ENCODE data around the gene PHF12. TPM values are rescaled to one million over a fixed set of nuclear protein-coding genes. Genes with fewer than 3 reads are reported as not detected.

Gene PHF12
- total and polyA plus RNA-seq, 10 of the 15 experiments (the other 5 are each of a cell fraction or from before 2014, with no cell fraction given) = 1.3 to 43.9 (median 19.2) TPM

DNA sequence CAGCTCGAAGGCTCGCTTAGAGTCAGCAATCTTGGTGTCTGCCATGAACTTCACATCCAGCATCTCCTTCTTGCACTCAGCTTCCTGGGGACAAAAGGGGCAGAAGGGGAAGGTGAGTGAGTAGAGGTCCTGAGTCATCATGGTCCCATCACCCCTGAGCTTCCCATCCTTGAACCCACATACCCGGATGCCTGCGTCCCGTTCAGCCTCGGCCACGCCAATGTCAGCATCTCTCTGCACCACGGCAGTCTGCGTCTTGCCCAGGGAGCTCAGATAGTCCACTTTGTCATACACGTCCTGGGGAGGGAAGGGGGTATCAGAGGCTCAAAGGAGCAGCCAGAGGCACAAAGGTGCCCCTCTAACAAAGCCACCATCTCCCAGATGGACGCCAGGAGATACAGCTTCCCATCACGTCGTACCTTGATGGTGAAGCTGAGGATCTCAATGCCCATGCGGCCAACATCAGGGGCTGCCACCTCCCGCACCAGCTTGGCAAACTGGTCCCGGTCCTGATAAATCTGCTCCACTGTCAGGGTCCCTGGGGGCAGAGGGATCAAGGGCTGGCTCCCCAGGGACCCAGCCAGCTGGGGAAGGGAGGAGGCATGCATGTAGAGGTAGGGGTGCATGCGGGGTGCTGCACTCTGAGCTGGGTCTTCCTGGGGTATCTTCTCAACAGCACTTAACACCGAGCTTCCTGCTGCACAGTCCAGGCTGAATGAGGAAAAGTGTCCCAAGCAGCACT is 69.0 kb downstream of the PHF12 start (continued):
- TF ChIP-seq, protein P1, sequence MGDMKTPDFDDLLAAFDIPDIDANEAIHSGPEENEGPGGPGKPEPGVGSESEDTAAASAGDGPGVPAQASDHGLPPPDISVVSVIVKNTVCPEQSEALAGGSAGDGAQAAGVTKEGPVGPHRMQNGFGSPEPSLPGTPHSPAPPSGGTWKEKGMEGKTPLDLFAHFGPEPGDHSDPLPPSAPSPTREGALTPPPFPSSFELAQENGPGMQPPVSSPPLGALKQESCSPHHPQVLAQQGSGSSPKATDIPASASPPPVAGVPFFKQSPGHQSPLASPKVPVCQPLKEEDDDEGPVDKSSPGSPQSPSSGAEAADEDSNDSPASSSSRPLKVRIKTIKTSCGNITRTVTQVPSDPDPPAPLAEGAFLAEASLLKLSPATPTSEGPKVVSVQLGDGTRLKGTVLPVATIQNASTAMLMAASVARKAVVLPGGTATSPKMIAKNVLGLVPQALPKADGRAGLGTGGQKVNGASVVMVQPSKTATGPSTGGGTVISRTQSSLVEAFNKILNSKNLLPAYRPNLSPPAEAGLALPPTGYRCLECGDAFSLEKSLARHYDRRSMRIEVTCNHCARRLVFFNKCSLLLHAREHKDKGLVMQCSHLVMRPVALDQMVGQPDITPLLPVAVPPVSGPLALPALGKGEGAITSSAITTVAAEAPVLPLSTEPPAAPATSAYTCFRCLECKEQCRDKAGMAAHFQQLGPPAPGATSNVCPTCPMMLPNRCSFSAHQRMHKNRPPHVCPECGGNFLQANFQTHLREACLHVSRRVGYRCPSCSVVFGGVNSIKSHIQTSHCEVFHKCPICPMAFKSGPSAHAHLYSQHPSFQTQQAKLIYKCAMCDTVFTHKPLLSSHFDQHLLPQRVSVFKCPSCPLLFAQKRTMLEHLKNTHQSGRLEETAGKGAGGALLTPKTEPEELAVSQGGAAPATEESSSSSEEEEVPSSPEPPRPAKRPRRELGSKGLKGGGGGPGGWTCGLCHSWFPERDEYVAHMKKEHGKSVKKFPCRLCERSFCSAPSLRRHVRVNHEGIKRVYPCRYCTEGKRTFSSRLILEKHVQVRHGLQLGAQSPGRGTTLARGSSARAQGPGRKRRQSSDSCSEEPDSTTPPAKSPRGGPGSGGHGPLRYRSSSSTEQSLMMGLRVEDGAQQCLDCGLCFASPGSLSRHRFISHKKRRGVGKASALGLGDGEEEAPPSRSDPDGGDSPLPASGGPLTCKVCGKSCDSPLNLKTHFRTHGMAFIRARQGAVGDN (IDR thresholded peaks at IDR 0.05) = no peak
- TF ChIP-seq MYC (IDR thresholded peaks at IDR 0.05; ENCODE audit: insufficient read depth, insufficient read length, insufficient replicate concordance, low read length, severe bottlenecking) = no peak

DNA sequence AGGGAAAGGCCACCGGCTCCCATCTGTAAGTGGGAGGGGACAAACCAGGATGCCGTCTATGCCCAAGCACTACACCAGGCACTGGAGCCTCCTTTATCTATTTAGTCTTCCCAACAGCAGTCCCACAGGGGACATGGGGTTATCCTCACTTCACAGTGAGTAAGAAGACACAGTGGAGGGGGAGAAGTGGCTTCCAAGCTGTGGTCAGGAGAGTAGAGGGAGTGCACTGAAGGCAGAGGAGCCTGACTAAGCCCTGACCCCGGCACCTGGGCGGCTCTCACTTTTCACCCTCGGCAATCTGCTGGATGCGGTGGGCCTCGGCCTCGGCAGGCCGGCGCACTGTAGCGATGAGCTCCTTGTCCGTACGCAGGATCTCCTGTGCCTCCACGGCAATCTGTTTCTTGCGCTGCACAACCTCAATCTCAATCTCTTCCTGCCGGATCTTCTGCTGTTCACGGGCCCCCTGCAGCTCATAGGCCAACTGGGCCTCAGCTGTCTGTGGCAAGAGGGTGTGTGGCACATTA is 69.7 kb downstream of the PHF12 start:
- ChIA-PET CTCF (interaction anchor here (0.6 to 2.3 kb wide), 2 partner anchors 118 to 1439 kb away, joined by 3 to 8 read pairs; no protein-coding TSS in a partner anchor), RAD21 (ENCODE audit: unreplicated experiment) (interaction anchor here (1.6 kb wide), 1 partner anchor 155 kb away, joined by 6 read pairs; no protein-coding TSS in a partner anchor), SMC1A (ENCODE audit: uncharacterized antibody, unreplicated experiment) (interaction anchor here (1.4 kb wide), 2 partner anchors 15 to 32 kb away, joined by 3 to 4 read pairs; no protein-coding TSS in a partner anchor), POLR2A (interaction anchor here (1.8 kb wide), 1 partner anchor 11 kb away, joined by 9 read pairs; no protein-coding TSS in a partner anchor)
- H3K4me3 ChIP-seq = no peak overlapping the region
- DNase-seq (ENCODE audit: low read depth, low spot score) (no peak), FAIRE-seq (no peak), ATAC-seq (no peak)
- peaks cover 9 to 30% of the 10 kb centered on the region in 2 experiments; a peak in 3 of 4 replicates for H3K36me3 ChIP-seq (ENCODE audit: control insufficient read depth in 2 of 2, insufficient read depth in 2 of 2, low read length in 1 of 2)
- no peaks in the 10 kb centered on the region for H3K27me3 ChIP-seq (replicated peaks in 1 of 2; ENCODE audit: control insufficient read depth in 2 of 2, insufficient read depth in 2 of 2, low read length in 1 of 2)
- no peaks in the 10 kb centered on the region for H3K4me1 ChIP-seq (ENCODE audit: control insufficient read depth, insufficient read depth, low read length)
- H3K79me2 ChIP-seq (ENCODE audit: control insufficient read depth, insufficient read depth, low read length) = no peaks in the 10 kb centered on the region
- H2AFZ ChIP-seq (ENCODE audit: control insufficient read depth, low read depth, low read length) = no peak overlapping the region
- no peak overlapping the region for H3K27ac ChIP-seq (ENCODE audit: control insufficient read depth, insufficient read depth)
- no peaks in the 10 kb centered on the region for H4K20me1 ChIP-seq (ENCODE audit: control insufficient read depth, insufficient read depth)
- TF ChIP-seq RCOR1 (conservative IDR thresholded peaks at IDR 0.05; ENCODE audit: low read depth, low read length) (no peak), IKZF1 (conservative IDR thresholded peaks at IDR 0.05) (no peak), CHD2 (IDR thresholded peaks at IDR 0.05; ENCODE audit: borderline replicate concordance, low read depth, low read length) (no peak), DPF2 (IDR thresholded peaks at IDR 0.05) (no peak), HDAC2 (IDR thresholded peaks at IDR 0.05) (no peak), NFIC (IDR thresholded peaks at IDR 0.05; ENCODE audit: low read depth, low read length) (no peak), BHLHE40 (IDR thresholded peaks at IDR 0.05; ENCODE audit: borderline replicate concordance in 1 of 2, low read depth in 2 of 2, low read length in 1 of 2) (no peak), ZNF384 (IDR thresholded peaks at IDR 0.05; ENCODE audit: borderline replicate concordance, low read depth, low read length) (no peak), STAT3 (IDR thresholded peaks at IDR 0.05; ENCODE audit: low read depth, low read length) (no peak), HDAC6 (IDR thresholded peaks at IDR 0.05; ENCODE audit: unreplicated experiment) (no peak), KLF5 (IDR thresholded peaks at IDR 0.05; ENCODE audit: partially characterized antibody) (no peak)
- TF ChIP-seq, protein P2, sequence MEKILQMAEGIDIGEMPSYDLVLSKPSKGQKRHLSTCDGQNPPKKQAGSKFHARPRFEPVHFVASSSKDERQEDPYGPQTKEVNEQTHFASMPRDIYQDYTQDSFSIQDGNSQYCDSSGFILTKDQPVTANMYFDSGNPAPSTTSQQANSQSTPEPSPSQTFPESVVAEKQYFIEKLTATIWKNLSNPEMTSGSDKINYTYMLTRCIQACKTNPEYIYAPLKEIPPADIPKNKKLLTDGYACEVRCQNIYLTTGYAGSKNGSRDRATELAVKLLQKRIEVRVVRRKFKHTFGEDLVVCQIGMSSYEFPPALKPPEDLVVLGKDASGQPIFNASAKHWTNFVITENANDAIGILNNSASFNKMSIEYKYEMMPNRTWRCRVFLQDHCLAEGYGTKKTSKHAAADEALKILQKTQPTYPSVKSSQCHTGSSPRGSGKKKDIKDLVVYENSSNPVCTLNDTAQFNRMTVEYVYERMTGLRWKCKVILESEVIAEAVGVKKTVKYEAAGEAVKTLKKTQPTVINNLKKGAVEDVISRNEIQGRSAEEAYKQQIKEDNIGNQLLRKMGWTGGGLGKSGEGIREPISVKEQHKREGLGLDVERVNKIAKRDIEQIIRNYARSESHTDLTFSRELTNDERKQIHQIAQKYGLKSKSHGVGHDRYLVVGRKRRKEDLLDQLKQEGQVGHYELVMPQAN (conservative IDR thresholded peaks at IDR 0.05) = no peak
- in situ Hi-C loops (cut with MboI) = loop anchor here (25.0 kb wide), 1 partner anchor 1394 kb away; no protein-coding TSS in a partner anchor
- no peak overlapping the region for H3K4me2 ChIP-seq (ENCODE audit: control insufficient read depth, insufficient read depth)
- 98% methylated on average over 17 of the region's 17 CpGs for WGBS (ENCODE audit: insufficient coverage, insufficient replicate concordance, low lambda C conversion rate, missing lambda C conversion rate)
- BruUV-seq (replicated peaks) = no TSS peak
- no peaks in the 10 kb centered on the region for H3K9me3 ChIP-seq (replicated peaks; ENCODE audit: control insufficient read depth, insufficient read depth, low read length)
- H3K9ac ChIP-seq (ENCODE audit: control insufficient read depth, insufficient read depth, low read length) = no peak overlapping the region
- intact Hi-C loops (cut with micrococcal nuclease; ENCODE audit: unreplicated experiment) = no loop called here

Data from GM12878 (cell line).